Lower lobe of right lung (tissue), 2 donors: ENCODE data around the gene PRKACB. TPM values are rescaled to one million over a fixed set of nuclear protein-coding genes. Genes with fewer than 3 reads are reported as not detected.

Experiments
- ATAC-seq, 2 donors: fragments of 200-7000 bp; cut with Tn5 transposase; one replicate each; pipeline ENCODE4 v1.9.1; 2020 to 2022; ENCODE audit warnings: mild to moderate bottlenecking in 2 of 2, moderate library complexity in 2 of 2
- DNase-seq: peaks from one replicate; pipeline ENCODE4 v3.0.0-alpha.2; 2020
- H3K27ac ChIP-seq: fragments of 200-600 bp; one replicate; pipeline ENCODE4 v1.8.0; 2022
- H3K27me3 ChIP-seq: fragments of 200-600 bp; one replicate; pipeline ENCODE4 v1.8.0; 2022; ENCODE audit warnings: low read depth
- H3K36me3 ChIP-seq: fragments of 200-600 bp; one replicate; pipeline ENCODE4 v1.8.0; 2022; ENCODE audit warnings: mild to moderate bottlenecking
- H3K4me1 ChIP-seq: fragments of 200-600 bp; one replicate; pipeline ENCODE4 v1.8.0; 2022
- H3K4me3 ChIP-seq: fragments of 200-600 bp; one replicate; pipeline ENCODE4 v1.8.0; 2022; ENCODE audit warnings: mild to moderate bottlenecking
- H3K9me3 ChIP-seq: fragments of 200-600 bp; one replicate; pipeline ENCODE4 v1.8.0; 2022
- intact Hi-C: fragments of 100-400 bp; cut with DNase I; formaldehyde crosslinking; loops from one replicate; pipeline ENCODE4 v1.11.0; 2022
- total RNA-seq: library from RNA; stranded (reverse); fragmentation: NEBNext Ultra II Directional; extraction: Animal tissue kit (Norgen Biotek cat#: 25700); gene quantifications from one replicate; pipeline ENCODE4 v1.2.1, GENCODE V29; 2021
- TF ChIP-seq, protein P1 (sequence below): fragments of 200-600 bp; IDR thresholded peaks from one replicate; pipeline ENCODE4 v1.8.0; 2022; ENCODE audit warnings: antibody characterized with exemption, mild to moderate bottlenecking
- donor health status: DM: no; HTN: yes; CAD: no; lungs with severe emphysema.

Gene PRKACB
- total RNA-seq, 1 donor from 2014 or later: 39.7 TPM

DNA sequence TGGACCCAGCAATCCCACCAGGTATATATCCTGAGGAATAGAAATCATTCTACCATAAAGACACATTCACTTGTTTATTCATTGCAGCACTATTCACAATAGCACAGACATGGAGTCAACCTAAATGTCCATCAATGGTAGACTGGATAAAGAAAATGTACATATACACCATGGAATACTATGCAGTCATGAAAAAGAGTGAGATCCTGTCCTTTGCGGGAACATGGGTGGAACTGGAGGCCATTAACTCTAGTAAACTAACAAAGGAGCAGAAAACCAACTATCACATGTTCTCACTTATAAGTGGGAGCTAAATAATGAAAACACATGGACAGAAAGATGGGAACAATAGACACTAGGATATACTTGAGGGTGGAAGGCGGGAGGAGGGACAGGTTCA, 36.1 kb upstream of the PRKACB start:
- ATAC-seq (no peak), DNase-seq (no peak)
- Histone ChIP-seq H3K4me1 (no peaks in the 10 kb centered on the region), H3K36me3 (no peaks in the 10 kb centered on the region), H3K4me3 (no peak overlapping the region), H3K27me3 (no peaks in the 10 kb centered on the region), H3K9me3 (no peaks in the 10 kb centered on the region), H3K27ac (no peak overlapping the region)
- TF ChIP-seq, protein P1, sequence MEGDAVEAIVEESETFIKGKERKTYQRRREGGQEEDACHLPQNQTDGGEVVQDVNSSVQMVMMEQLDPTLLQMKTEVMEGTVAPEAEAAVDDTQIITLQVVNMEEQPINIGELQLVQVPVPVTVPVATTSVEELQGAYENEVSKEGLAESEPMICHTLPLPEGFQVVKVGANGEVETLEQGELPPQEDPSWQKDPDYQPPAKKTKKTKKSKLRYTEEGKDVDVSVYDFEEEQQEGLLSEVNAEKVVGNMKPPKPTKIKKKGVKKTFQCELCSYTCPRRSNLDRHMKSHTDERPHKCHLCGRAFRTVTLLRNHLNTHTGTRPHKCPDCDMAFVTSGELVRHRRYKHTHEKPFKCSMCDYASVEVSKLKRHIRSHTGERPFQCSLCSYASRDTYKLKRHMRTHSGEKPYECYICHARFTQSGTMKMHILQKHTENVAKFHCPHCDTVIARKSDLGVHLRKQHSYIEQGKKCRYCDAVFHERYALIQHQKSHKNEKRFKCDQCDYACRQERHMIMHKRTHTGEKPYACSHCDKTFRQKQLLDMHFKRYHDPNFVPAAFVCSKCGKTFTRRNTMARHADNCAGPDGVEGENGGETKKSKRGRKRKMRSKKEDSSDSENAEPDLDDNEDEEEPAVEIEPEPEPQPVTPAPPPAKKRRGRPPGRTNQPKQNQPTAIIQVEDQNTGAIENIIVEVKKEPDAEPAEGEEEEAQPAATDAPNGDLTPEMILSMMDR: no peak
- intact Hi-C loops: no loop called here

DNA sequence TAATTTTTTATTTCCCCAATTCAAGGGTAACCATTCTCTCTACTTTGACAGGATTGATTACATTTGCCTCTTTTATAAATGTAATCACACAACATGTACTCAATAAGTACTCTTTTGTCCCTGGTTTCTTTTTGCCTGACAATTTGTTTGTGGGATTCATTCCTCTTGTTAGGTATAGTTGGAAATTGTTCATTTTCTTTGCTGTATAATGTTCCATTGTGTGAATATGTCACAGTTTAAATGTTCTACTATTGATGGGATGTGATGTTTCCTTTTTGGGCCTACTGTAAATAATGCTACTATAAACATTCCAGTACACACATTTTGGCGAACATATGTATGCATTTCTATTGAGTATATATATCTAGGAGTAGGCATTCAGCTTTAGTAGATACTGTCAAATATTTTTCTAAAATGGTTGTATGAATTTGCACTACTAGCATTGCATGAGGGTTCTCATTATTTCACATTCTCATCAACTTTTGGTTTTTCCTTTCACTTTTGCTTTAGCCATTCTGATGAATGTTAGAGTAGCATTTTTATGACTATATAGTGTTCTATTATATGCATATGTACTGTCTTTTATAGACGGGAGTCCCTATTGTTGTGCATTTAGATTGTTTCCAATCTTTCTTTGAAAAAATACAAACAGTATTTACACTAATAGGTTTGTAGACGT, 35.0 kb upstream of the PRKACB start:
- intact Hi-C loops: no loop called here
- no peaks in the 10 kb centered on the region for H3K27me3 ChIP-seq
- no peaks in the 10 kb centered on the region for H3K36me3 ChIP-seq
- no peaks in the 10 kb centered on the region for H3K9me3 ChIP-seq
- no peak for ATAC-seq
- no peak overlapping the region for H3K27ac ChIP-seq
- DNase-seq: no peak
- H3K4me3 ChIP-seq: no peak overlapping the region
- TF ChIP-seq, protein P1: no peak
- H3K4me1 ChIP-seq: no peaks in the 10 kb centered on the region

DNA sequence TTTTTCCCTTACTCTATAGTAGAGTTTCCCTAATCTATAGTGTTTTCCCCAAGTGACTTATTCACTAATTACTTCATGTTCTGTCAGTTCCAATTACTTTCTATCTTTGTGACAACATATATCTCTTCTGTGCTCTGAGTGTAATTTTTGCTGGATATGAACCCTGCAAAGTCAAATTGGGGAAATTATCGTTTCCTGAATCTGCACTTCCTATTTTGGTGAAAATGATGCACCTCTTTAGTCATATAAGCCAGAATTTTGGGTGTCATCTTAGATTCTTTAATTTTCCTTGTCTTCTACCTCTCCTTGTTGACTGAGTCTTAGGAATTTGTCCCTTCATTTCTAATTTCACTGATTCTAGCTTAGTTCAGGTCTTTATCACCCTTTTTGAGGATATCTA, 33.4 kb upstream of the PRKACB start:
- intact Hi-C loops: no loop called here
- no peaks in the 10 kb centered on the region for H3K36me3 ChIP-seq
- H3K9me3 ChIP-seq: no peaks in the 10 kb centered on the region
- ATAC-seq (no peak), DNase-seq (no peak)
- H3K4me1 ChIP-seq: no peaks in the 10 kb centered on the region
- TF ChIP-seq, protein P1: no peak
- H3K27me3 ChIP-seq: no peaks in the 10 kb centered on the region
- no peak overlapping the region for H3K4me3 ChIP-seq
- no peak overlapping the region for H3K27ac ChIP-seq

DNA sequence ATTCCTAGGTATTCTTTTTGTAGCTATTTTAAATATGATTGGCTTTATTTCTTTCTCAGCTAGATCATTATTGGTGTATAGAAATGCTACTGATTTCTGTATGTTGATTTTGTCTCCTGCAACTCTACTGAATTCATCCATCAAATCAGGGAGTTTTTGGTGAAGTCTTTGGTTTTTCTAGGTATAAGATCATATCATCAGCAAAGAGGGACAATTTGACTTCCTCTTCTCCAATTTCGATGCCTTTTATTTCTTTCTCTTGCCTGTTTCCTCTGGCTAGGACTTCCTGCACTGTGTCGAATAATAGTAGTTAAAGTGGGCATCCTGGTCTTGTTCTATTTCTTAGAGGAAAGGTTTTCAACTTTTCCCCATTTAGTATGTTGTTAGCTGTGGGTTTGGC, 27.5 kb upstream of the PRKACB start:
- Histone ChIP-seq H3K4me1 (no peaks in the 10 kb centered on the region), H3K4me3 (no peak overlapping the region), H3K27ac (no peak overlapping the region), H3K9me3 (no peaks in the 10 kb centered on the region), H3K36me3 (no peaks in the 10 kb centered on the region), H3K27me3 (no peaks in the 10 kb centered on the region)
- intact Hi-C loops: no loop called here
- DNase-seq (no peak), ATAC-seq (no peak)
- TF ChIP-seq, protein P1: no peak

DNA sequence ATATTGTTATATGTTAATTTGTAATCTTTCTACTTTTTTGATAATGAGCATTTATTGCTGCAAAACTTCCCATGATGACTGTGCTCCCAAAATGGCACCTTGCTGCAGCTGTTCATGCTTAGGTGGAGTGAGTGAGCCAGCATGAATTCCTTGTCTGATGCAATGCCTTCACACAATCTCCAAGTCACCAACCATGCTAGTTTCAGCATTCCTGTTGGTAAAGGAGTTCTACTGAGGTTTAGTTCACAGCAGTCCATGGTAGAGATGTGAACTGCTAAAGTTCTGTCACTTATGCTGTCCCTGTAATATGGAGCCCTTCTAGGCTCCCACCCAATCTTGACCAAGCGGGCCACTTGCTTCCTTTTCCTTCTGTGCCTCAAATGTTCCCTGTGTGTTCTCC, 26.2 kb upstream of the PRKACB start:
- TF ChIP-seq, protein P1: no peak
- intact Hi-C loops: no loop called here
- no peaks in the 10 kb centered on the region for H3K27me3 ChIP-seq
- no peak overlapping the region for H3K4me3 ChIP-seq
- H3K27ac ChIP-seq: no peak overlapping the region
- H3K9me3 ChIP-seq: no peaks in the 10 kb centered on the region
- no peaks in the 10 kb centered on the region for H3K4me1 ChIP-seq
- H3K36me3 ChIP-seq: no peaks in the 10 kb centered on the region
- DNase-seq (no peak), ATAC-seq (no peak)
